ENCODE results near the gene DOCK3. TPM values are rescaled to one million over a fixed set of nuclear protein-coding genes. Genes with fewer than 3 reads are reported as not detected.

The DOCK3 gene
- total and polyA plus RNA-seq, 4 donors, result 11.0 to 35.7 (median 33.0) TPM

GRCh38 chr3:51374456-51374855 is 699.7 kb downstream of the DOCK3 start:
- WGBS (ENCODE audit: insufficient coverage), result 97% methylated on average over 11 of the region's 11 CpGs
- Histone ChIP-seq H3K9me3 (ENCODE audit: control insufficient read depth, insufficient read depth, low read length) (no peaks in the 10 kb centered on the region), H3K4me1 (ENCODE audit: control insufficient read depth, insufficient read depth, low read length) (no peaks in the 10 kb centered on the region), H3K27me3 (ENCODE audit: control insufficient read depth, insufficient read depth, low read length) (no peaks in the 10 kb centered on the region), H3K27ac (ENCODE audit: low read depth, low read length) (no peak overlapping the region), H3K36me3 (ENCODE audit: control insufficient read depth, insufficient read depth, low read length) (peaks cover 57% of the 10 kb centered on the region), H3K4me3 (ENCODE audit: low read depth, low read length) (no peak overlapping the region)
- DNase-seq (ENCODE audit: low read depth in 4 of 6, low spot score in 6 of 6), result no peak

- no peak for DNase-seq (ENCODE audit: low read depth in 4 of 6, low spot score in 6 of 6)
- H3K36me3 ChIP-seq (ENCODE audit: control insufficient read depth, insufficient read depth, low read length), result peaks cover 64% of the 10 kb centered on the region
- H3K27me3 ChIP-seq (ENCODE audit: control insufficient read depth, insufficient read depth, low read length), result no peaks in the 10 kb centered on the region
- no peak overlapping the region for H3K4me3 ChIP-seq (ENCODE audit: low read depth, low read length)
- H3K27ac ChIP-seq (ENCODE audit: low read depth, low read length), result no peak overlapping the region
- H3K4me1 ChIP-seq (ENCODE audit: control insufficient read depth, insufficient read depth, low read length), result no peaks in the 10 kb centered on the region
- no peaks in the 10 kb centered on the region for H3K9me3 ChIP-seq (ENCODE audit: control insufficient read depth, insufficient read depth, low read length)
These were observed 700.4 kb downstream of the DOCK3 start for GRCh38 chr3:51375136-51375535.

GRCh38 chr3:51375571-51375970 is 700.8 kb downstream of the DOCK3 start:
- Histone ChIP-seq H3K27me3 (ENCODE audit: control insufficient read depth, insufficient read depth, low read length) (no peaks in the 10 kb centered on the region), H3K36me3 (ENCODE audit: control insufficient read depth, insufficient read depth, low read length) (peaks cover 69% of the 10 kb centered on the region), H3K27ac (ENCODE audit: low read depth, low read length) (no peak overlapping the region), H3K4me3 (ENCODE audit: low read depth, low read length) (no peak overlapping the region), H3K9me3 (ENCODE audit: control insufficient read depth, insufficient read depth, low read length) (no peaks in the 10 kb centered on the region), H3K4me1 (ENCODE audit: control insufficient read depth, insufficient read depth, low read length) (no peaks in the 10 kb centered on the region)
- 86% methylated on average over 3 of the region's 8 CpGs for WGBS (ENCODE audit: insufficient coverage)
- DNase-seq (ENCODE audit: low read depth in 4 of 6, low spot score in 6 of 6), result no peak

GRCh38 chr3:51378065-51378464 is 703.3 kb downstream of the DOCK3 start:
- Histone ChIP-seq H3K27me3 (ENCODE audit: control insufficient read depth, insufficient read depth, low read length) (no peaks in the 10 kb centered on the region), H3K9me3 (ENCODE audit: control insufficient read depth, insufficient read depth, low read length) (no peaks in the 10 kb centered on the region), H3K27ac (ENCODE audit: low read depth, low read length) (no peak overlapping the region), H3K4me3 (ENCODE audit: low read depth, low read length) (no peak overlapping the region), H3K4me1 (ENCODE audit: control insufficient read depth, insufficient read depth, low read length) (no peaks in the 10 kb centered on the region), H3K36me3 (ENCODE audit: control insufficient read depth, insufficient read depth, low read length) (peaks cover 87% of the 10 kb centered on the region)
- WGBS (ENCODE audit: insufficient coverage), result 89% methylated on average over 3 of the region's 5 CpGs
- no peak for DNase-seq (ENCODE audit: low read depth in 4 of 6, low spot score in 6 of 6)

GRCh38 chr3:51378726-51379125 is 704.0 kb downstream of the DOCK3 start:
- Histone ChIP-seq H3K9me3 (ENCODE audit: control insufficient read depth, insufficient read depth, low read length) (no peaks in the 10 kb centered on the region), H3K4me1 (ENCODE audit: control insufficient read depth, insufficient read depth, low read length) (no peaks in the 10 kb centered on the region), H3K4me3 (ENCODE audit: low read depth, low read length) (no peak overlapping the region), H3K27ac (ENCODE audit: low read depth, low read length) (no peak overlapping the region), H3K27me3 (ENCODE audit: control insufficient read depth, insufficient read depth, low read length) (no peaks in the 10 kb centered on the region), H3K36me3 (ENCODE audit: control insufficient read depth, insufficient read depth, low read length) (peaks cover 80% of the 10 kb centered on the region)
- 90% methylated on average over 2 of the region's 2 CpGs for WGBS (ENCODE audit: insufficient coverage)
- no peak for DNase-seq (ENCODE audit: low read depth in 4 of 6, low spot score in 6 of 6)

GRCh38 chr3:51379301-51379700 is 704.6 kb downstream of the DOCK3 start:
- peaks cover 74% of the 10 kb centered on the region for H3K36me3 ChIP-seq (ENCODE audit: control insufficient read depth, insufficient read depth, low read length)
- H3K4me1 ChIP-seq (ENCODE audit: control insufficient read depth, insufficient read depth, low read length), result peaks cover 4% of the 10 kb centered on the region
- no peak overlapping the region for H3K4me3 ChIP-seq (ENCODE audit: low read depth, low read length)
- no peak for DNase-seq (ENCODE audit: low read depth in 4 of 6, low spot score in 6 of 6)
- WGBS (ENCODE audit: insufficient coverage), result 82% methylated on average over 7 of the region's 8 CpGs
- no peaks in the 10 kb centered on the region for H3K27me3 ChIP-seq (ENCODE audit: control insufficient read depth, insufficient read depth, low read length)
- no peak overlapping the region for H3K27ac ChIP-seq (ENCODE audit: low read depth, low read length)
- no peaks in the 10 kb centered on the region for H3K9me3 ChIP-seq (ENCODE audit: control insufficient read depth, insufficient read depth, low read length)

- DNase-seq (ENCODE audit: low read depth in 4 of 6, low spot score in 6 of 6), result no peak
- no peaks in the 10 kb centered on the region for H3K9me3 ChIP-seq (ENCODE audit: control insufficient read depth, insufficient read depth, low read length)
- H3K36me3 ChIP-seq (ENCODE audit: control insufficient read depth, insufficient read depth, low read length), result peaks cover 68% of the 10 kb centered on the region
- H3K4me3 ChIP-seq (ENCODE audit: low read depth, low read length), result no peak overlapping the region
- H3K4me1 ChIP-seq (ENCODE audit: control insufficient read depth, insufficient read depth, low read length), result peaks cover 5% of the 10 kb centered on the region
- 94% methylated on average over 7 of the region's 8 CpGs for WGBS (ENCODE audit: insufficient coverage)
- no peaks in the 10 kb centered on the region for H3K27me3 ChIP-seq (ENCODE audit: control insufficient read depth, insufficient read depth, low read length)
- H3K27ac ChIP-seq (ENCODE audit: low read depth, low read length), result no peak overlapping the region
These were observed 705.2 kb downstream of the DOCK3 start for GRCh38 chr3:51379746-51380455.

GRCh38 chr3:51380601-51381332 is 706.0 kb downstream of the DOCK3 start:
- DNase-seq (ENCODE audit: low read depth in 4 of 6, low spot score in 6 of 6), result no peak
- Histone ChIP-seq H3K27ac (ENCODE audit: low read depth, low read length) (no peak overlapping the region), H3K4me3 (ENCODE audit: low read depth, low read length) (no peak overlapping the region), H3K27me3 (ENCODE audit: control insufficient read depth, insufficient read depth, low read length) (no peaks in the 10 kb centered on the region), H3K4me1 (ENCODE audit: control insufficient read depth, insufficient read depth, low read length) (peaks cover 8% of the 10 kb centered on the region), H3K9me3 (ENCODE audit: control insufficient read depth, insufficient read depth, low read length) (no peaks in the 10 kb centered on the region), H3K36me3 (ENCODE audit: control insufficient read depth, insufficient read depth, low read length) (peaks cover 61% of the 10 kb centered on the region)
- WGBS (ENCODE audit: insufficient coverage), result 89% methylated on average over 15 of the region's 15 CpGs

GRCh38 chr3:51381333-51381705 is 706.6 kb downstream of the DOCK3 start:
- Histone ChIP-seq H3K4me1 (ENCODE audit: control insufficient read depth, insufficient read depth, low read length) (peaks cover 13% of the 10 kb centered on the region), H3K27ac (ENCODE audit: low read depth, low read length) (no peak overlapping the region), H3K9me3 (ENCODE audit: control insufficient read depth, insufficient read depth, low read length) (no peaks in the 10 kb centered on the region), H3K4me3 (ENCODE audit: low read depth, low read length) (no peak overlapping the region), H3K27me3 (ENCODE audit: control insufficient read depth, insufficient read depth, low read length) (no peaks in the 10 kb centered on the region), H3K36me3 (ENCODE audit: control insufficient read depth, insufficient read depth, low read length) (peaks cover 56% of the 10 kb centered on the region)
- WGBS (ENCODE audit: insufficient coverage), result 92% methylated on average over 18 of the region's 18 CpGs
- DNase-seq (ENCODE audit: low read depth in 4 of 6, low spot score in 6 of 6), result no peak
